Breast epithelium (tissue), 3 donors: ENCODE data around the gene BNC2.

Experiments
- POLR2A ChIP-seq: fragments of 450-650 bp; IDR thresholded peaks from one replicate; pipeline ENCODE4 v1.6.1; 2016; ENCODE audit warnings: antibody characterized with exemption, mild to moderate bottlenecking, moderate library complexity
- TF ChIP-seq, protein P1 (sequence below), 3 donors: fragments of 450-650 bp; IDR thresholded peaks; one replicate each; pipeline ENCODE4 v1.5.1; 2016 to 2017; ENCODE audit warnings: antibody characterized with exemption in 3 of 3, mild to moderate bottlenecking in 3 of 3, moderate library complexity in 3 of 3

DNA sequence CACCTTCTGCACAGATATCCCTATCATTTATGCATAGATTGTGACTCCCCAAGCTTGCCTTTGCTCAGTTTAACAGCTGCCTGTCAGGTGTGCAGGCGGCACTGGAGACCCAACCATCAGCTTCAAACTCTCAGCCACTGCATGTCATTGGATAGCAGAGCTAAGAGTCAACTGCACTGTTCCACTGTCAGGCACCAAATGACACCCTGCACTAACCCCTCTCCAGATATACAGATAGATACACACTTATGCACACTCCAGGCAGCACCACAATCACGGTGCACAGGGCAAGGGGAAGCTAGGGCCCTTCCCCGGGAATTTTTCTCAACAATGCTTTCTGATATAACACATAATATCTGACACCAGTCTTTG is 142.3 kb downstream of the BNC2 start:
- TF ChIP-seq, protein P1, sequence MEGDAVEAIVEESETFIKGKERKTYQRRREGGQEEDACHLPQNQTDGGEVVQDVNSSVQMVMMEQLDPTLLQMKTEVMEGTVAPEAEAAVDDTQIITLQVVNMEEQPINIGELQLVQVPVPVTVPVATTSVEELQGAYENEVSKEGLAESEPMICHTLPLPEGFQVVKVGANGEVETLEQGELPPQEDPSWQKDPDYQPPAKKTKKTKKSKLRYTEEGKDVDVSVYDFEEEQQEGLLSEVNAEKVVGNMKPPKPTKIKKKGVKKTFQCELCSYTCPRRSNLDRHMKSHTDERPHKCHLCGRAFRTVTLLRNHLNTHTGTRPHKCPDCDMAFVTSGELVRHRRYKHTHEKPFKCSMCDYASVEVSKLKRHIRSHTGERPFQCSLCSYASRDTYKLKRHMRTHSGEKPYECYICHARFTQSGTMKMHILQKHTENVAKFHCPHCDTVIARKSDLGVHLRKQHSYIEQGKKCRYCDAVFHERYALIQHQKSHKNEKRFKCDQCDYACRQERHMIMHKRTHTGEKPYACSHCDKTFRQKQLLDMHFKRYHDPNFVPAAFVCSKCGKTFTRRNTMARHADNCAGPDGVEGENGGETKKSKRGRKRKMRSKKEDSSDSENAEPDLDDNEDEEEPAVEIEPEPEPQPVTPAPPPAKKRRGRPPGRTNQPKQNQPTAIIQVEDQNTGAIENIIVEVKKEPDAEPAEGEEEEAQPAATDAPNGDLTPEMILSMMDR (IDR thresholded peaks at IDR 0.05) = no peak
- no peak for TF ChIP-seq POLR2A
